Erythroblast (primary cell): Measurements from ENCODE around the gene TCF7L2.

Experiments used
- DNase-seq, 2 experiments: peaks; one replicate each; lab custom pipeline; 2025; lab: John Stamatoyannopoulos, UW
- GATA1 ChIP-seq: IDR thresholded peaks from 2 replicates; pipeline ENCODE4 v1.6.1; 2011; ENCODE audit warnings: low read depth, mild to moderate bottlenecking, control low read depth, low read length, moderate library complexity
- POLR2A ChIP-seq: IDR thresholded peaks from 2 replicates; pipeline ENCODE4 v1.6.1; 2011; ENCODE audit warnings: mild to moderate bottlenecking, low read length

The TCF7L2 gene

GRCh38 chr10:113035732-113036312 lies 85.8 kb downstream of the TCF7L2 start:
- no peak for DNase-seq
- TF ChIP-seq GATA1, result no peak
- TF ChIP-seq POLR2A, result no peak

DNA sequence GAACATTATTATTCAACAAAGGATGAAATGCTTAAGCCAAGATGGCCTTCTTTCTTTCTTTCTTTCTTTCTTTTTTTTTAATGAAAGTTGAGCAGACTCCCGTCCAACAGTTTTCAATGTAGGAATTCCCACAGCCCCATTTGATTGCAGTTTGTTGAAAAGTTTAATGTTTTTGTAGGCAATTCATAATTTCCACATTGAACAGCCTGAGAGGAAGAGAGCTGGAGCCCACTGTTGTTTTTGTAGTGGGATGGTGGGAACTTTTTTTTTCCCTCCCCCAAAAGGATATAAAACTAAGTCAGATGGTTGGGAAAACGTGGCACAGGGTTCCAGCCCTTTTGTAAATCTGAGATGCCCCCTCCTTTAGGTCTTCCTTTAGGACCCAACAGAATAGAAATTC lies 86.6 kb downstream of the TCF7L2 start:
- no peak for DNase-seq
- TF ChIP-seq POLR2A, result no peak
- no peak for TF ChIP-seq GATA1

- TF ChIP-seq GATA1 (no peak), POLR2A (no peak)
- DNase-seq, result no peak
Observed at GRCh38 chr10:113037218-113037617, 87.2 kb downstream of the TCF7L2 start.

DNA sequence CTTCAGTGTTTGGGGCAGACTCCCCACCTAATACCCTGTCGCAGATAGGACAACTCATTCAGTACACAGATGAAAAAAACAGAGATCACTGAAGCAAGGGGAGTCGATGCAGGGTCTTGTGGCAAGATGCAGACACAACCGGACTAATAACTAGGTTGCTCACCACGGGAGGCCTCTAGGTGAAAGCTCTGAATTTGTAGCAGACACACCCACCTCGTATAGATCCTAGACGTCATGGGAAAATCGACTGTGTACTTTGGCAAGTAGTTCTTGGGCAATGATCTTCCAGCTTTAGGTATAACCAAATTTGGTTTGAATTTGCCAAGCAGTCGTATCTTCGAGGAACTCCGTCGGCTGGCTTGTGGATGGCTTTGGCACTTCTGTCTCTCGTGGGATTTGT lies 88.1 kb downstream of the TCF7L2 start:
- no peak for DNase-seq
- no peak for TF ChIP-seq GATA1
- TF ChIP-seq POLR2A, result no peak

GRCh38 chr10:113038985-113039384 lies 88.9 kb downstream of the TCF7L2 start:
- no peak for TF ChIP-seq GATA1
- no peak for TF ChIP-seq POLR2A
- no peak for DNase-seq

DNA sequence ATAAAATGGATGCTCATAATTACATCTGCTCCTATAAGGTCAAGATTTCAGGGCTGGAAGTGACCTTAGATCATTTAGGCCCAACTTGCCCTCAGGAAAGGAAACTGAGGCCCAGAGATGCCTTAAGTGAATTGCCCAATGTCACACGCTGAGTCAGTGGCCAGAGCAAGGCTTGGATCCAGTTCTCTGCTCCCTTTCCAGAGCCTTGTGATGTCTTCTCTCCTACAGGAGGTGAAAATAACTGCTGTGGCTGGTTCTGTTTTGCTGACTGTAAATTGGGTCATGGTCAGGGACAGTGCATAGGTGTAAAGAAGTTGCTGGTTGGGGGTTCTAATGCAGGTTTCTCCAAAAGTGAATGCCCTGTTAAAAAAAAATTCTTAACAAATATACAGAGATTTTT lies 91.3 kb downstream of the TCF7L2 start:
- no peak for DNase-seq
- TF ChIP-seq POLR2A (no peak), GATA1 (no peak)

- TF ChIP-seq POLR2A, result no peak
- TF ChIP-seq GATA1, result no peak
- DNase-seq, result no peak
Observed at GRCh38 chr10:113041841-113042750, 92.0 kb downstream of the TCF7L2 start.

- TF ChIP-seq POLR2A, result no peak
- no peak for TF ChIP-seq GATA1
- DNase-seq, result no peak
Observed at GRCh38 chr10:113042868-113043267, 92.8 kb downstream of the TCF7L2 start.

- TF ChIP-seq POLR2A, result no peak
- no peak for TF ChIP-seq GATA1
- DNase-seq, result no peak
Observed at GRCh38 chr10:113044016-113044755, 94.1 kb downstream of the TCF7L2 start.

- no peak for DNase-seq
- TF ChIP-seq POLR2A (no peak), GATA1 (no peak)
Observed at GRCh38 chr10:113045147-113046055, 95.4 kb downstream of the TCF7L2 start.

DNA sequence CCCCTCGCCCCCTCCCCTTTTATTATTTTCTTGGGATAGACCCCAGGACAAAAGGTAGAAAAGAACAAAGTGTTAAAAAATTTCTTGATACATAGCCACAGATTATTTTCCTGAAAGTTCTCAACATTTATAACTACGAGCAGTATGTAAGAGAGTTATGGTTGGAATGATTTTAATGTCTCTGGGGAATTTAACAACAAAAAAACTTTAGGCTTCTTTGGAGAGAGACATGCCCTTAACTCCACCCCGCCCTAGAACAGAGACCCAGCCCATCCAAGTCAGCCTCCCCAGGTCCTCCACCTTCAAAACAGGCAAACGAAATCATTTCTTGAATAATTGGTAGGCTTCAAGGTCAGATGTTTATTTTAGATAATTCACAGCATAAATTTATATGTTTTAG lies 97.1 kb downstream of the TCF7L2 start:
- TF ChIP-seq POLR2A (no peak), GATA1 (no peak)
- DNase-seq, result no peak

GRCh38 chr10:113047605-113047962 lies 97.5 kb downstream of the TCF7L2 start:
- no peak for DNase-seq
- no peak for TF ChIP-seq GATA1
- no peak for TF ChIP-seq POLR2A
